Parathyroid adenoma (tissue), 2 donors: Measurements from ENCODE around the gene ZNF189.

Experiments
- H2AFZ ChIP-seq: fragments of 300-600 bp; sonication (generic); one replicate; pipeline ENCODE4 v1.7.0; 2017; ENCODE audit warnings: antibody characterized with exemption, mild to moderate bottlenecking
- H3K27ac ChIP-seq: fragments of 300-600 bp; sonication (generic); one replicate; pipeline ENCODE4 v1.7.0; 2017
- H3K27me3 ChIP-seq: fragments of 300-600 bp; sonication (generic); one replicate; pipeline ENCODE4 v1.7.0; 2017; ENCODE audit warnings: low read length; ENCODE audit not compliant: control insufficient read depth, insufficient read depth
- H3K36me3 ChIP-seq: fragments of 300-600 bp; sonication (generic); one replicate; pipeline ENCODE4 v1.7.0; 2017; ENCODE audit warnings: low read length; ENCODE audit not compliant: control insufficient read depth, insufficient read depth
- H3K4me1 ChIP-seq: fragments of 300-600 bp; sonication (generic); one replicate; pipeline ENCODE4 v1.7.0; 2017; ENCODE audit warnings: control low read depth
- H3K4me2 ChIP-seq: fragments of 300-600 bp; sonication (generic); one replicate; pipeline ENCODE4 v1.7.0; 2017; ENCODE audit warnings: low read length
- H3K4me3 ChIP-seq: fragments of 300-600 bp; sonication (generic); one replicate; pipeline ENCODE4 v1.7.0; 2017; ENCODE audit warnings: low read depth, low read length
- H3K79me2 ChIP-seq: fragments of 300-600 bp; sonication (generic); one replicate; pipeline ENCODE4 v1.7.0; 2017; ENCODE audit warnings: control low read depth
- H3K9ac ChIP-seq: fragments of 300-600 bp; sonication (generic); one replicate; pipeline ENCODE4 v1.7.0; 2017; ENCODE audit warnings: mild to moderate bottlenecking
- H3K9me3 ChIP-seq: fragments of 300-600 bp; sonication (generic); one replicate; pipeline ENCODE4 v1.7.0; 2017; ENCODE audit warnings: low read length; ENCODE audit not compliant: control insufficient read depth
- CTCF ChIP-seq: fragments of 300-600 bp; sonication (generic); IDR thresholded peaks from one replicate; pipeline ENCODE4 v1.7.0; 2017; ENCODE audit warnings: antibody characterized with exemption, mild to moderate bottlenecking
- donor health status: primary hyperparathyroidism.

The ZNF189 gene

GRCh38 chr9:101421653-101422065, 23.0 kb downstream of the ZNF189 start:
- Histone ChIP-seq H2AFZ (no peak overlapping the region), H3K4me3 (no peak overlapping the region), H3K79me2 (no peaks in the 10 kb centered on the region), H3K9ac (no peak overlapping the region), H3K36me3 (no peaks in the 10 kb centered on the region), H3K9me3 (no peaks in the 10 kb centered on the region), H3K27ac (no peak overlapping the region), H3K4me2 (no peak overlapping the region), H3K27me3 (no peaks in the 10 kb centered on the region), H3K4me1 (no peaks in the 10 kb centered on the region)
- TF ChIP-seq CTCF: no peak

GRCh38 chr9:101427358-101427757, 28.7 kb downstream of the ZNF189 start:
- Histone ChIP-seq H3K79me2 (no peaks in the 10 kb centered on the region), H3K36me3 (no peaks in the 10 kb centered on the region), H3K9me3 (no peaks in the 10 kb centered on the region), H3K4me2 (no peak overlapping the region), H3K4me1 (no peaks in the 10 kb centered on the region), H2AFZ (no peak overlapping the region), H3K27ac (no peak overlapping the region), H3K4me3 (no peak overlapping the region), H3K27me3 (no peaks in the 10 kb centered on the region), H3K9ac (no peak overlapping the region)
- no peak for TF ChIP-seq CTCF

- TF ChIP-seq CTCF: no peak
- Histone ChIP-seq H3K36me3 (no peaks in the 10 kb centered on the region), H3K27me3 (no peaks in the 10 kb centered on the region), H3K4me2 (no peak overlapping the region), H2AFZ (no peak overlapping the region), H3K4me3 (no peak overlapping the region), H3K79me2 (no peaks in the 10 kb centered on the region), H3K9me3 (no peaks in the 10 kb centered on the region), H3K9ac (no peak overlapping the region), H3K4me1 (no peaks in the 10 kb centered on the region), H3K27ac (no peak overlapping the region)
These were observed 29.5 kb downstream of the ZNF189 start for GRCh38 chr9:101427957-101428655.

GRCh38 chr9:101428909-101429308, 30.3 kb downstream of the ZNF189 start:
- Histone ChIP-seq H3K4me3 (no peak overlapping the region), H3K36me3 (no peaks in the 10 kb centered on the region), H3K27ac (no peak overlapping the region), H3K27me3 (no peaks in the 10 kb centered on the region), H3K4me1 (no peaks in the 10 kb centered on the region), H3K4me2 (no peak overlapping the region), H3K79me2 (no peaks in the 10 kb centered on the region), H3K9ac (no peak overlapping the region), H2AFZ (no peak overlapping the region), H3K9me3 (no peaks in the 10 kb centered on the region)
- TF ChIP-seq CTCF: no peak

GRCh38 chr9:101429736-101430135, 31.1 kb downstream of the ZNF189 start:
- no peaks in the 10 kb centered on the region for H3K27me3 ChIP-seq
- H3K4me3 ChIP-seq: no peak overlapping the region
- no peak overlapping the region for H3K27ac ChIP-seq
- H3K4me2 ChIP-seq: no peak overlapping the region
- no peak overlapping the region for H3K9ac ChIP-seq
- no peaks in the 10 kb centered on the region for H3K9me3 ChIP-seq
- no peaks in the 10 kb centered on the region for H3K79me2 ChIP-seq
- no peaks in the 10 kb centered on the region for H3K4me1 ChIP-seq
- no peaks in the 10 kb centered on the region for H3K36me3 ChIP-seq
- no peak for TF ChIP-seq CTCF
- H2AFZ ChIP-seq: no peak overlapping the region
